Suprapubic skin (tissue), 4 donors: ENCODE results near the gene MS4A7.

ENCODE experiments used
- CTCF ChIP-seq, 2 donors: fragments of 200-600 bp in 1 of 2; fragments of 450-650 bp in 1 of 2; sonication (generic) in 1 of 2; IDR thresholded peaks; one replicate each; pipeline ENCODE4 v1.5.1; 2016 to 2019; ENCODE audit warnings: antibody characterized with exemption in 2 of 2, mild to moderate bottlenecking in 1 of 2, moderate library complexity in 1 of 2
- EP300 ChIP-seq: sonication (generic); formaldehyde crosslinking; IDR thresholded peaks from one replicate; pipeline ENCODE4 v1.6.1; 2017; ENCODE audit warnings: antibody characterized with exemption
- POLR2A ChIP-seq, 2 donors: fragments of 450-650 bp; IDR thresholded peaks; one replicate each; pipeline ENCODE4 v1.6.1; 2017; ENCODE audit warnings: antibody characterized with exemption in 2 of 2, mild to moderate bottlenecking in 2 of 2, moderate library complexity in 2 of 2
- POLR2AphosphoS5 ChIP-seq, 3 donors: sonication (generic); formaldehyde crosslinking; IDR thresholded peaks; one replicate each; pipeline ENCODE4 v1.6.1; 2017; ENCODE audit warnings: antibody characterized with exemption in 3 of 3

GRCh38 chr11:60343094-60343704 lies 35.1 kb upstream of the MS4A7 start:
- TF ChIP-seq POLR2AphosphoS5 (IDR thresholded peaks at IDR 0.05) (no peak), CTCF (IDR thresholded peaks at IDR 0.05) (peak in 1 of 2 donors; percentile 19), POLR2A (IDR thresholded peaks at IDR 0.05) (no peak), EP300 (no peak)
